Hepatocyte (in vitro differentiated cells): ENCODE results near the gene ITPR2. TPM values are rescaled to one million over a fixed set of nuclear protein-coding genes. Genes with fewer than 3 reads are reported as not detected.
"Not testable (repeated sequence)": the region's sequence is repeated elsewhere in the genome, so short reads cannot be mapped to it uniquely, and the experiment has no call there.

Experiments used
- DNase-seq: peaks from one replicate; pipeline ENCODE4 v3.0.0-alpha.2; 2016; ENCODE audit warnings: low spot score
- H2AFZ ChIP-seq: fragments of 200-600 bp; sonication (generic); 2 replicates; pipeline ENCODE4 v1.6.0; 2016; ENCODE audit warnings: antibody characterized with exemption, mild to moderate bottlenecking
- H3K27ac ChIP-seq: fragments of 200-600 bp; sonication (generic); 2 replicates; pipeline ENCODE4 v1.5.1; 2016; ENCODE audit warnings: mild to moderate bottlenecking
- H3K27me3 ChIP-seq: fragments of 200-600 bp; sonication (generic); 2 replicates; pipeline ENCODE4 v1.6.1; 2016
- H3K36me3 ChIP-seq: fragments of 200-600 bp; sonication (generic); replicated peaks from 2 replicates; pipeline ENCODE4 v1.5.1; 2016; ENCODE audit warnings: low read depth; ENCODE audit not compliant: insufficient read depth
- H3K4me1 ChIP-seq: fragments of 200-600 bp; sonication (generic); 2 replicates; pipeline ENCODE4 v1.5.1; 2016; ENCODE audit warnings: mild to moderate bottlenecking, moderate library complexity; ENCODE audit not compliant: insufficient read depth
- H3K4me2 ChIP-seq: fragments of 200-600 bp; sonication (generic); 2 replicates; pipeline ENCODE4 v1.6.0; 2016
- H3K4me3 ChIP-seq: fragments of 200-600 bp; sonication (generic); 2 replicates; pipeline ENCODE4 v1.5.1; 2016; ENCODE audit warnings: mild to moderate bottlenecking
- H3K79me2 ChIP-seq: fragments of 200-600 bp; sonication (generic); 2 replicates; pipeline ENCODE4 v1.6.0; 2017; ENCODE audit warnings: mild to moderate bottlenecking
- H3K9me2 ChIP-seq: fragments of 200-600 bp; sonication (generic); replicated peaks from 2 replicates; pipeline ENCODE4 v1.6.0; 2017; ENCODE audit warnings: mild to moderate bottlenecking; ENCODE audit not compliant: insufficient read depth
- H3K9me3 ChIP-seq: fragments of 200-600 bp; sonication (generic); 2 replicates; pipeline ENCODE4 v1.5.1; 2016; ENCODE audit warnings: low read depth, mild to moderate bottlenecking
- H4K20me1 ChIP-seq: fragments of 200-600 bp; sonication (generic); 2 replicates; pipeline ENCODE4 v1.6.0; 2016; ENCODE audit warnings: mild to moderate bottlenecking; ENCODE audit not compliant: insufficient read depth, poor library complexity, severe bottlenecking
- CTCF ChIP-seq: fragments of 200-600 bp; sonication (generic); IDR thresholded peaks from 2 replicates; pipeline ENCODE4 v1.5.1; 2016; ENCODE audit warnings: antibody characterized with exemption, mild to moderate bottlenecking; ENCODE audit not compliant: poor library complexity
- EZH2 ChIP-seq: fragments of 200-600 bp; sonication (generic); IDR thresholded peaks from 2 replicates; pipeline ENCODE4 v1.6.1; 2016; ENCODE audit warnings: antibody characterized with exemption, mild to moderate bottlenecking, borderline replicate concordance
- EZH2phosphoT487 ChIP-seq: fragments of 200-600 bp; sonication (generic); IDR thresholded peaks from one replicate; pipeline ENCODE4 v1.6.1; 2018; ENCODE audit warnings: antibody characterized with exemption, mild to moderate bottlenecking, low read depth, moderate library complexity; ENCODE audit not compliant: unreplicated experiment, severe bottlenecking
- WGBS: methylation state at CpG from one replicate; pipeline ENCODE4 v1.1.6; 2016; ENCODE audit warnings: low lambda C conversion rate; ENCODE audit errors: missing lambda C conversion rate; 5-methylcytosine and 5-hydroxymethylcytosine counted together
- polyA plus RNA-seq: library from polyadenylated mRNA; unstranded; fragments of >200 nt; fragmentation: Nextera tagmentation; extraction: Ambion mirVana; gene quantifications from 2 replicates; pipeline ENCODE4 v1.2.1, GENCODE V29; 2016
- total RNA-seq: library from RNA; depleted of rRNA; stranded (reverse); fragments of >200 nt; gene quantifications from 2 replicates; pipeline ENCODE4 v1.2.3, GENCODE V29; 2014

The ITPR2 gene
- total and polyA plus RNA-seq, 2 experiments from 2014 or later = 22.0 to 51.4 TPM

GRCh38 chr12:26431211-26431610 is 401.8 kb downstream of the ITPR2 start:
- no peak for TF ChIP-seq CTCF
- no peak for TF ChIP-seq EZH2phosphoT487
- TF ChIP-seq EZH2 = no peak
- no peaks in the 10 kb centered on the region for H3K4me1 ChIP-seq
- H4K20me1 ChIP-seq = no peaks in the 10 kb centered on the region
- no peak overlapping the region for H3K4me3 ChIP-seq
- WGBS = 41% methylated on average over 3 of the region's 3 CpGs
- no peak overlapping the region for H3K4me2 ChIP-seq
- no peaks in the 10 kb centered on the region for H3K9me2 ChIP-seq
- no peaks in the 10 kb centered on the region for H3K27me3 ChIP-seq
- H3K9me3 ChIP-seq = no peaks in the 10 kb centered on the region
- no peak for DNase-seq
- H2AFZ ChIP-seq = no peak overlapping the region
- H3K36me3 ChIP-seq = no peaks in the 10 kb centered on the region
- H3K79me2 ChIP-seq = no peaks in the 10 kb centered on the region
- no peak overlapping the region for H3K27ac ChIP-seq

DNA sequence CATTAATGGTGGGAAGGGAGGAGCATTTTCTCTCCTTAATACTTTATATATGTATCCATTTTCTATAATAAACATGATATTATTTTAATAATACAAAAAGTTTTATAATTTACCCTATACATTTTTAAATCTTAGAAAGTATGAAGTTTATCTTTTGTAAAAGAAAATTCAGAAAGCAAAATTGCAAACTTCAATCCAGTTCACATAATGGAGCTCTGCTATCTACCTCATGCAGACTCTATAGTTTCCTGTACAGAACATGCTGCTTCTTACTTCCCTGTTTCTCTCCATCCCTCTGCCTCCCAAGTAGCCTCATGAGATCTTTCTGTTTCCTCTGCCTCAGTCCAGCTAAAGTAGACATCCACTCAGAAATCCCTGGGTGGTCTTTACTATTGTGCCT is 402.4 kb downstream of the ITPR2 start:
- DNase-seq, H3K9me2 ChIP-seq, H3K27ac ChIP-seq, H3K4me1 ChIP-seq, H3K36me3 ChIP-seq, H3K4me3 ChIP-seq, H3K27me3 ChIP-seq, H2AFZ ChIP-seq, H3K79me2 ChIP-seq, H3K9me3 ChIP-seq, H4K20me1 ChIP-seq, H3K4me2 ChIP-seq: not testable (repeated sequence)

- H3K79me2 ChIP-seq = no peaks in the 10 kb centered on the region
- no peak overlapping the region for H3K4me3 ChIP-seq
- H3K9me3 ChIP-seq = no peaks in the 10 kb centered on the region
- no peaks in the 10 kb centered on the region for H3K27me3 ChIP-seq
- DNase-seq = no peak
- no peaks in the 10 kb centered on the region for H3K36me3 ChIP-seq
- no peak for TF ChIP-seq EZH2phosphoT487
- no peak for TF ChIP-seq EZH2
- TF ChIP-seq CTCF = no peak
- no peak overlapping the region for H3K4me2 ChIP-seq
- H3K4me1 ChIP-seq = no peaks in the 10 kb centered on the region
- no peak overlapping the region for H2AFZ ChIP-seq
- H4K20me1 ChIP-seq = no peaks in the 10 kb centered on the region
- no peaks in the 10 kb centered on the region for H3K9me2 ChIP-seq
- 77% methylated on average over 2 of the region's 2 CpGs for WGBS
- no peak overlapping the region for H3K27ac ChIP-seq
Observed at GRCh38 chr12:26429070-26429691, 403.8 kb downstream of the ITPR2 start.

DNA sequence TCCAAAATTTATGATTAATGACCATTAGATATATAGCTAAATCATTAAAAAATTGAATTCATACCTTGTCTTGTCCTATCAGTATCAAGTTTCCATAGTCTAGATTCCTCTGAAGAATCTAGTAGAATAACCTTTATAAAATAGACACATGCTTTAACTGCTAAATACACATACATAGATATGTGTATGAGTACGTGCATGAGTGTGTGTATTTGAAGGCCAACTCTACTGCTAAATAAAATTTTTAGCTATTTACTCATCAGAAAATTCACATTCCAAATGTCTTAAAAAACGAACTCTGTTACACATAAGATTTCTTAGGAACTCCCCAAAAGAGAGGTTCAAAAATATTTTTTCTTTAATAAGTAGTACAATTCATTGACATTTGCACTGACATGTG is 404.6 kb downstream of the ITPR2 start:
- Histone ChIP-seq H3K4me3 (no peak overlapping the region), H2AFZ (no peak overlapping the region), H3K9me3 (no peaks in the 10 kb centered on the region), H3K4me2 (no peak overlapping the region), H3K27ac (no peak overlapping the region), H3K79me2 (no peaks in the 10 kb centered on the region), H3K36me3 (no peaks in the 10 kb centered on the region), H3K27me3 (no peaks in the 10 kb centered on the region), H4K20me1 (no peaks in the 10 kb centered on the region), H3K9me2 (no peaks in the 10 kb centered on the region), H3K4me1 (no peaks in the 10 kb centered on the region)
- TF ChIP-seq EZH2 (no peak), EZH2phosphoT487 (no peak), CTCF (no peak)
- no peak for DNase-seq
- 91% methylated on average over 2 of the region's 2 CpGs for WGBS
